H9 (cell line): ENCODE data around the gene TTLL3. TPM values are rescaled to one million over a fixed set of nuclear protein-coding genes. Genes with fewer than 3 reads are reported as not detected.
A peak's percentile ranks its signal among the peaks of the same experiment; 100 is the strongest.

Source experiments
- DNase-seq: peaks from one replicate; pipeline ENCODE4 v3.0.0-alpha.2; 2017
- H2AFZ ChIP-seq: one replicate; pipeline ENCODE4 v1.6.1; 2013; ENCODE audit warnings: mild to moderate bottlenecking, low read length, control low read depth, moderate library complexity
- H2AK5ac ChIP-seq: 2 replicates; pipeline ENCODE4 v1.6.1; 2013; ENCODE audit warnings: low read length, control low read depth, mixed read lengths; ENCODE audit not compliant: insufficient read length
- H2BK120ac ChIP-seq: one replicate; pipeline ENCODE4 v1.6.1; 2013; ENCODE audit warnings: low read depth, mild to moderate bottlenecking, low read length, control low read depth, inconsistent platforms; ENCODE audit not compliant: poor library complexity, severe bottlenecking
- H2BK12ac ChIP-seq: 2 replicates; pipeline ENCODE4 v1.6.1; 2013; ENCODE audit warnings: low read length, control low read depth, mixed read lengths, low read depth; ENCODE audit not compliant: insufficient read length
- H2BK15ac ChIP-seq: 2 replicates; pipeline ENCODE4 v1.6.1; 2013; ENCODE audit warnings: low read depth, low read length, control low read depth
- H2BK20ac ChIP-seq: one replicate; pipeline ENCODE4 v1.6.1; 2013; ENCODE audit warnings: low read depth, mild to moderate bottlenecking, low read length, control low read depth, inconsistent platforms; ENCODE audit not compliant: poor library complexity, severe bottlenecking
- H2BK5ac ChIP-seq: 2 replicates; pipeline ENCODE4 v1.6.1; 2013; ENCODE audit warnings: low read length, control low read depth, mixed read lengths; ENCODE audit not compliant: insufficient read length
- H3K14ac ChIP-seq: 2 replicates; pipeline ENCODE4 v1.6.1; 2013; ENCODE audit warnings: low read length, control low read depth; ENCODE audit not compliant: insufficient read depth
- H3K18ac ChIP-seq: 2 replicates; pipeline ENCODE4 v1.6.1; 2013; ENCODE audit warnings: low read depth, mild to moderate bottlenecking, mixed read lengths, low read length, control low read depth; ENCODE audit not compliant: insufficient read length
- H3K23ac ChIP-seq: 2 replicates; pipeline ENCODE4 v1.6.1; 2013; ENCODE audit warnings: low read length, control low read depth, mixed read lengths, low read depth; ENCODE audit not compliant: insufficient read length
- H3K23me2 ChIP-seq: 2 replicates; pipeline ENCODE4 v1.6.1; 2013; ENCODE audit warnings: low read depth, mild to moderate bottlenecking, mixed read lengths, low read length, control low read depth; ENCODE audit not compliant: insufficient read length, poor library complexity, severe bottlenecking
- H3K27ac ChIP-seq: 2 replicates; pipeline ENCODE4 v1.5.1; 2013; ENCODE audit warnings: low read length, control low read depth, mixed read lengths, low read depth; ENCODE audit not compliant: insufficient read length
- H3K27me3 ChIP-seq: 2 replicates; pipeline ENCODE4 v1.6.1; 2013; ENCODE audit warnings: low read length, control low read depth, inconsistent platforms; ENCODE audit not compliant: insufficient read depth
- H3K4ac ChIP-seq: 2 replicates; pipeline ENCODE4 v1.6.1; 2013; ENCODE audit warnings: low read depth, mild to moderate bottlenecking, control low read depth, inconsistent platforms, low read length, moderate library complexity
- H3K4me1 ChIP-seq: 2 replicates; pipeline ENCODE4 v1.6.1; 2013; ENCODE audit warnings: low read length, control low read depth, inconsistent platforms; ENCODE audit not compliant: insufficient read depth
- H3K4me2 ChIP-seq: 2 replicates; pipeline ENCODE4 v1.6.1; 2013; ENCODE audit warnings: low read length, control low read depth, mixed read lengths; ENCODE audit not compliant: insufficient read length, insufficient read depth
- H3K56ac ChIP-seq: 2 replicates; pipeline ENCODE4 v1.6.1; 2013; ENCODE audit warnings: low read depth, mild to moderate bottlenecking, mixed read lengths, low read length, control low read depth; ENCODE audit not compliant: insufficient read length
- H3K79me1 ChIP-seq: 2 replicates; pipeline ENCODE4 v1.6.1; 2013; ENCODE audit warnings: low read depth, mild to moderate bottlenecking, moderate library complexity, low read length, control low read depth, inconsistent platforms; ENCODE audit not compliant: insufficient read depth, poor library complexity, severe bottlenecking
- H3K79me2 ChIP-seq: 2 replicates; pipeline ENCODE4 v1.6.1; 2013; ENCODE audit warnings: low read length, control low read depth, inconsistent platforms; ENCODE audit not compliant: insufficient read depth
- H3K9ac ChIP-seq: 2 replicates; pipeline ENCODE4 v1.6.1; 2013; ENCODE audit warnings: low read length, control low read depth, mixed read lengths; ENCODE audit not compliant: insufficient read length; ENCODE audit errors: extremely low read depth
- H3K9me3 ChIP-seq: one replicate; pipeline ENCODE4 v1.6.1; 2013; ENCODE audit warnings: low read depth, low read length, inconsistent platforms; ENCODE audit not compliant: control insufficient read depth
- H3T11ph ChIP-seq: one replicate; pipeline ENCODE4 v1.6.1; 2013; ENCODE audit warnings: mild to moderate bottlenecking, low read length, control low read depth, inconsistent platforms
- H4K20me1 ChIP-seq: one replicate; pipeline ENCODE4 v1.6.1; 2013; ENCODE audit not compliant: control insufficient read depth, insufficient read length, insufficient read depth
- H4K5ac ChIP-seq: 2 replicates; pipeline ENCODE4 v1.6.1; 2013; ENCODE audit warnings: low read depth, mild to moderate bottlenecking, mixed read lengths, low read length, control low read depth; ENCODE audit not compliant: insufficient read length
- H4K8ac ChIP-seq: replicated peaks from 2 replicates; pipeline ENCODE4 v1.6.1; 2013; ENCODE audit warnings: low read length, control low read depth, mixed read lengths, low read depth; ENCODE audit not compliant: insufficient read length
- H4K91ac ChIP-seq: 2 replicates; pipeline ENCODE4 v1.6.1; 2013; ENCODE audit warnings: low read depth, mild to moderate bottlenecking, moderate library complexity, mixed read lengths, low read length, control low read depth; ENCODE audit not compliant: insufficient read length
- H3K27ac Mint-ChIP-seq, 3 experiments: 2 replicates in 2 of 3; 3 replicates in 1 of 3; pipeline ENCODE4 v1.8.0; 2020 to 2021; ENCODE audit warnings: mixed read lengths in 3 of 3, mild to moderate bottlenecking in 1 of 3, moderate library complexity in 1 of 3
- H3K27me3 Mint-ChIP-seq: 2 replicates; pipeline ENCODE4 v1.8.0; 2021; ENCODE audit warnings: low read depth, mild to moderate bottlenecking, moderate library complexity, mixed read lengths
- H3K36me3 Mint-ChIP-seq, 3 experiments: 2 replicates in 2 of 3; 3 replicates in 1 of 3; pipeline ENCODE4 v1.8.0; 2020 to 2021; ENCODE audit warnings: low read depth in 3 of 3, mixed read lengths in 3 of 3; ENCODE audit not compliant: insufficient read depth in 1 of 3
- H3K4me1 Mint-ChIP-seq, 2 experiments: 2 replicates each; pipeline ENCODE4 v1.8.0; 2020; ENCODE audit warnings: mixed read lengths in 2 of 2
- H3K4me3 Mint-ChIP-seq, 2 experiments: 2 replicates in 1 of 2; 3 replicates in 1 of 2; pipeline ENCODE4 v1.8.0; 2020 to 2021; ENCODE audit warnings: mild to moderate bottlenecking in 2 of 2, mixed read lengths in 2 of 2, moderate library complexity in 1 of 2
- H3K9me3 Mint-ChIP-seq, 2 experiments: 2 replicates in 1 of 2; 3 replicates in 1 of 2; pipeline ENCODE4 v1.8.0; 2020; ENCODE audit warnings: mild to moderate bottlenecking in 2 of 2, mixed read lengths in 2 of 2, moderate library complexity in 1 of 2
- WGBS: extraction: QIAGEN DNeasy Blood & Tissue Kit; methylation state at CpG from one replicate; pipeline ENCODE4 v1.1.7; 2013; ENCODE audit warnings: missing lambda C conversion rate, low lambda C conversion rate, mixed read lengths; ENCODE audit not compliant: insufficient read length; ENCODE audit errors: extremely low coverage; 5-methylcytosine and 5-hydroxymethylcytosine counted together
- total RNA-seq: library from RNA; stranded (reverse); gene quantifications from 2 replicates; pipeline ENCODE4 v1.2.1, GENCODE V29; 2021
- TF ChIP-seq, protein P1 (sequence below): fragments of 200-600 bp; sonication (generic); conservative IDR thresholded peaks from 3 replicates; pipeline ENCODE4 v1.8.0; 2021; ENCODE audit warnings: antibody characterized with exemption, mild to moderate bottlenecking

TTLL3 gene
- total RNA-seq, 1 experiment from 2014 or later, result 14.4 TPM

DNA sequence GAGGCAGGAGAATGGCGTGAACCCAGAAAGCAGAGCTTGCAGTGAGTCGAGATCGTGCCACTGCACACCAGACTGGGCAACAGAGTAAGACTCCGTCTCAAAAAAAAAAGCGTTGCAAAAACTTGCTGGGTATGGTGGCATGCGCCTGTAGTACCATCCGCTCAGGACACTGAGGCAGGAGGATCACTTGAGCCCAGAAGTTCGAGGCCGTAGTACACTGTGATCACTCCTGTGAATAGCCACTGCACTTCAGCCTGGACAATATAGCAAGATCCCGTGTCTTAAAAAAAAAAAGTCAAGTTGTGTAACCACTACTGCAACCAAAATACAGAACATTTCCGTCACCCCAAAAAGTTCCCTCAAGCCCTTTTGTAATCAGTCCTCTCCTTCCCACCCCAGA lies 15.7 kb upstream of the TTLL3 start:
- no peak overlapping the region for H4K8ac ChIP-seq
- no peak overlapping the region for H3K27ac ChIP-seq
- no peaks in the 10 kb centered on the region for H3K79me1 ChIP-seq
- DNase-seq, result no peak
- H4K91ac ChIP-seq, result no peak overlapping the region
- peaks cover 6% of the 10 kb centered on the region for H3K23me2 ChIP-seq
- no peaks in the 10 kb centered on the region for H3K9me3 Mint-ChIP-seq
- H3K23ac ChIP-seq, result no peak overlapping the region
- no peak overlapping the region for H2BK20ac ChIP-seq
- no peaks in the 10 kb centered on the region for H3K4me1 ChIP-seq
- TF ChIP-seq, protein P1, sequence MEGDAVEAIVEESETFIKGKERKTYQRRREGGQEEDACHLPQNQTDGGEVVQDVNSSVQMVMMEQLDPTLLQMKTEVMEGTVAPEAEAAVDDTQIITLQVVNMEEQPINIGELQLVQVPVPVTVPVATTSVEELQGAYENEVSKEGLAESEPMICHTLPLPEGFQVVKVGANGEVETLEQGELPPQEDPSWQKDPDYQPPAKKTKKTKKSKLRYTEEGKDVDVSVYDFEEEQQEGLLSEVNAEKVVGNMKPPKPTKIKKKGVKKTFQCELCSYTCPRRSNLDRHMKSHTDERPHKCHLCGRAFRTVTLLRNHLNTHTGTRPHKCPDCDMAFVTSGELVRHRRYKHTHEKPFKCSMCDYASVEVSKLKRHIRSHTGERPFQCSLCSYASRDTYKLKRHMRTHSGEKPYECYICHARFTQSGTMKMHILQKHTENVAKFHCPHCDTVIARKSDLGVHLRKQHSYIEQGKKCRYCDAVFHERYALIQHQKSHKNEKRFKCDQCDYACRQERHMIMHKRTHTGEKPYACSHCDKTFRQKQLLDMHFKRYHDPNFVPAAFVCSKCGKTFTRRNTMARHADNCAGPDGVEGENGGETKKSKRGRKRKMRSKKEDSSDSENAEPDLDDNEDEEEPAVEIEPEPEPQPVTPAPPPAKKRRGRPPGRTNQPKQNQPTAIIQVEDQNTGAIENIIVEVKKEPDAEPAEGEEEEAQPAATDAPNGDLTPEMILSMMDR, result no peak
- H3K27ac Mint-ChIP-seq, result peak overlapping the region in 2 of 3 experiments; percentile 42 to 54; a peak in 3 of 7 replicates
- no peak overlapping the region for H3T11ph ChIP-seq
- peak overlapping the region; percentile 58 to 94 for H3K4me3 Mint-ChIP-seq
- H4K5ac ChIP-seq, result no peak overlapping the region
- no CpG with 5 or more reads among the region's 11 CpGs for WGBS
- no peak overlapping the region for H3K14ac ChIP-seq
- H3K9me3 ChIP-seq, result no peaks in the 10 kb centered on the region
- no peak overlapping the region for H3K9ac ChIP-seq
- H3K18ac ChIP-seq, result no peak overlapping the region
- H3K27me3 ChIP-seq, result no peaks in the 10 kb centered on the region; the same call in 1 of the 2 replicates
- H2BK15ac ChIP-seq, result no peak overlapping the region
- no peak overlapping the region for H2AFZ ChIP-seq
- no peak overlapping the region for H2BK120ac ChIP-seq
- H3K4me2 ChIP-seq, result no peak overlapping the region
- H3K4me1 Mint-ChIP-seq, result peaks cover 10 to 19% of the 10 kb centered on the region in 2 experiments
- peaks cover 1% of the 10 kb centered on the region; the same call in 1 of the 2 replicates for H3K27me3 Mint-ChIP-seq
- no peak overlapping the region for H2AK5ac ChIP-seq
- no peaks in the 10 kb centered on the region for H4K20me1 ChIP-seq
- no peak overlapping the region for H3K4ac ChIP-seq
- H3K79me2 ChIP-seq, result peaks cover 5% of the 10 kb centered on the region; the same call in 1 of the 2 replicates
- H3K56ac ChIP-seq, result no peak overlapping the region
- H2BK5ac ChIP-seq, result no peak overlapping the region
- peaks cover 31 to 54% (median 43%) of the 10 kb centered on the region in 3 experiments; a peak in 6 of 7 replicates for H3K36me3 Mint-ChIP-seq
- no peak overlapping the region for H2BK12ac ChIP-seq
